ENCODE measurements around the gene SPINT4. TPM values are rescaled to one million over a fixed set of nuclear protein-coding genes. Genes with fewer than 3 reads are reported as not detected.
"Not testable (repeated sequence)": the region's sequence is repeated elsewhere in the genome, so short reads cannot be mapped to it uniquely, and the experiment has no call there.

Gene SPINT4
- not detected for total RNA-seq

DNA sequence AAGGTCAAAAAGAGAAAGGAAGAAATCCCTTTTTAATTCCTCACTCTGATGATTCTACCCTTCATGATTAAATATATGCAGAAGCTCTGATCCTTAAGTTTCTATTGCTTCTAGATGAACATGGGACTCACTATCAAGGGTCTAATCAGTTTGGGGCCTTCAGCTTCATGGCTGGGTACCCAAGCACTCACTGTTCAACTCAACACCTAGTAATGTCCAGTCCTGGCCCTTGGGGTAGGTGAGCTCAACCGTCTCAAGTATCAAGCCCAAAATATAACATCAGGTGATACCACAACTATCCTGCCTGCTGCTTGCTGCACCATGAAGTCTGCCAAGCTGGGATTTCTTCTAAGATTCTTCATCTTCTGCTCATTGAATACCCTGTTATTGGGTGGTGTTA lies at the start of gene SPINT4:
Gene SPINT4 (plus strand): TSS at position 301 of the 400 bp plus-strand sequence. CDS start 21 bp downstream, at position 322.
- no peaks in the 10 kb centered on the region for H3K36me3 ChIP-seq
- H3K4me1 ChIP-seq: no peaks in the 10 kb centered on the region
- DNase-seq: no peak
- H3K27me3 ChIP-seq: no peaks in the 10 kb centered on the region
- no peak within 1 kb of the TSS for H3K4me3 ChIP-seq
- H3K27ac ChIP-seq: no peak within 1 kb of the TSS
- no peaks in the 10 kb centered on the region for H3K9me3 ChIP-seq
- TF ChIP-seq, protein P1, sequence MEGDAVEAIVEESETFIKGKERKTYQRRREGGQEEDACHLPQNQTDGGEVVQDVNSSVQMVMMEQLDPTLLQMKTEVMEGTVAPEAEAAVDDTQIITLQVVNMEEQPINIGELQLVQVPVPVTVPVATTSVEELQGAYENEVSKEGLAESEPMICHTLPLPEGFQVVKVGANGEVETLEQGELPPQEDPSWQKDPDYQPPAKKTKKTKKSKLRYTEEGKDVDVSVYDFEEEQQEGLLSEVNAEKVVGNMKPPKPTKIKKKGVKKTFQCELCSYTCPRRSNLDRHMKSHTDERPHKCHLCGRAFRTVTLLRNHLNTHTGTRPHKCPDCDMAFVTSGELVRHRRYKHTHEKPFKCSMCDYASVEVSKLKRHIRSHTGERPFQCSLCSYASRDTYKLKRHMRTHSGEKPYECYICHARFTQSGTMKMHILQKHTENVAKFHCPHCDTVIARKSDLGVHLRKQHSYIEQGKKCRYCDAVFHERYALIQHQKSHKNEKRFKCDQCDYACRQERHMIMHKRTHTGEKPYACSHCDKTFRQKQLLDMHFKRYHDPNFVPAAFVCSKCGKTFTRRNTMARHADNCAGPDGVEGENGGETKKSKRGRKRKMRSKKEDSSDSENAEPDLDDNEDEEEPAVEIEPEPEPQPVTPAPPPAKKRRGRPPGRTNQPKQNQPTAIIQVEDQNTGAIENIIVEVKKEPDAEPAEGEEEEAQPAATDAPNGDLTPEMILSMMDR (IDR thresholded peaks at IDR 0.05): no peak
- TF ChIP-seq POLR2A (IDR thresholded peaks at IDR 0.05): no peak

DNA sequence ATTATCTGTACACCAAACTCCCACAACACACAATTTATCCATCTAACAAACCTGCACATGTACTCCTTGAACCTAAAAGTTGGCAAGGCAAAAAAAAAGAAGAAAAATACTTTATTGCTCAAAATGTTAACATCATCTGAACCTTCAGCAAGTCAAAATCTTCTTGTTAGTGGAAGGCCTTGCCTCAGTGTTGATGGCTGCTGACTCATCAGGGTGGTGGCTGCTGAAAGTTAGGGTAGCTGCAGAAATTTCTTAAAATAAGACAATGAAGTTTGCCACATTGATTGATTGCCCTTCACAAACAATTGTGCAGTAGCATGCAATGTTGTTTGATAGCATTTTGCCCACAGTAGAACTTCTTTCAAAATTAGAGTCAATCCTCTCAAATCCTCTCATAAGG lies 49.4 kb upstream of the SPINT4 start:
- Histone ChIP-seq H3K36me3 (no peaks in the 10 kb centered on the region), H3K4me1 (no peaks in the 10 kb centered on the region), H3K27me3 (no peaks in the 10 kb centered on the region), H3K9me3 (peaks cover 0 to 4% (median 0%) of the 10 kb centered on the region in 4 donors), H3K27ac (no peak overlapping the region), H3K4me3 (no peak overlapping the region)
- DNase-seq: no peak
- no peak for TF ChIP-seq POLR2A (IDR thresholded peaks at IDR 0.05)
- TF ChIP-seq, protein P1 (IDR thresholded peaks at IDR 0.05): no peak

DNA sequence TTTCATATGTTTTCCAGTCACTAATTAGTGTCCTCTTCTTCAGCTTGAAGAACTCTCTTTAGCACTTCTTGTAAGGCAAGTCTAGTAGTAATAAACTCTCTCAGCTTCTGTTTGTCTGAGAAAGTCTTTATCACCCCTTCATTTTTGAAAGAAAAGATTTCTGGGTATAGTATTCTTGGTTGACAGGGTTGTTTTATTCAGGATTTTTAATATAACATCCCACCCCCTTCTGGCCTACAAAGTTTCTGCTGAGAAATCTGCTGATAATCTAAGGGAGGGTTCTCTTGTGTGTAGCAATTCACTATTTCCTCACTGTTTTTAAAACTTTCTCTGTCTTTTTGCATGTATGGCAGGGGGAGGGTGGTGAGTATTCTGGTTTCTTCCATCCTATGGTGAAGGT lies 42.5 kb upstream of the SPINT4 start:
- Histone ChIP-seq H3K36me3 (no peaks in the 10 kb centered on the region), H3K27me3 (no peaks in the 10 kb centered on the region), H3K4me3 (no peak overlapping the region), H3K27ac (no peak overlapping the region), H3K4me1 (no peaks in the 10 kb centered on the region), H3K9me3 (peaks cover 0 to 21% (median 9%) of the 10 kb centered on the region in 4 donors)
- TF ChIP-seq, protein P1 (IDR thresholded peaks at IDR 0.05): no peak
- TF ChIP-seq POLR2A (IDR thresholded peaks at IDR 0.05): no peak
- DNase-seq: no peak

DNA sequence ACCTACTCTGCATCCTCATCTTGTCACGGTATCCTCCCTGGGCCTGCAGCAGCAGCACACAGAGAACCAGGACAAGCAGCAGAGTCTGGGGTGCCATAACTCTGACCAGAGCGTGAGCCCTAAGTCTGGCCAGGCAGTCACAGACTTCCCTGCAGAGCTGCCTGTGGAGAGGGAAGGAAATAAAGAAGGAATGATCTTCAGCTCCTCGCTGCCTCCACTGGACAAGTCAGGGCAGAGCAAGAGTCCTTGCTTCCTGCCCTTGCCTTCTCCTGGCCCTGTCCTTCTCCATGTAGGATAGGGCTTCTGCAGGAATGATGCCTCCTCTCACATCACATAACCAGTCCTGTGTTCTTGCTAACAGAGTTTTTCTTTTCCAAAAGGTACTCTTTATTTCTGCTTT lies 36.3 kb upstream of the SPINT4 start:
- Histone ChIP-seq H3K4me3 (no peak overlapping the region), H3K9me3 (no peaks in the 10 kb centered on the region), H3K27ac (no peak overlapping the region), H3K27me3 (no peaks in the 10 kb centered on the region), H3K4me1 (no peaks in the 10 kb centered on the region), H3K36me3 (no peaks in the 10 kb centered on the region)
- DNase-seq: no peak
- no peak for TF ChIP-seq POLR2A (IDR thresholded peaks at IDR 0.05)
- TF ChIP-seq, protein P1 (IDR thresholded peaks at IDR 0.05): no peak

DNA sequence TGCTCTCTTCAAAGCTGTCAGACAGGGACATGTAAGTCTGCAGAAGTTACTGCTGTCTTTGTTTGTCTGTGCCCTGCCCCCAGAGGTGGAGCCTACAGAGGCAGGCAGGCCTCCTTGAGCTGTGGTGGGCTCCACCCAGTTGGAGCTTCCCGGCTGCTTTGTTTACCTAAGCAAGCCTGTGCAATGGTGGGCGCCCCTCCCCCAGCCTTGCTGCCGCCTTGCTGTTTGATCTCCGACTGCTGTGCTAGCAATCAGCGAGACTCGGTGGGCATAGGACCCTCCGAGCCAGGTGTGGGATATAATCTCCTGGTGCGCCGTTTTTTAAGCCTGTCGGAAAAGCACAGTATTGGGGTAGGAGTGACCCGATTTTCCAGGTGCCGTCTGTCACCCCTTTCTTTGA lies 28.8 kb upstream of the SPINT4 start:
- not testable (repeated sequence) for H3K4me3 ChIP-seq, H3K9me3 ChIP-seq, H3K27ac ChIP-seq, DNase-seq, H3K4me1 ChIP-seq, H3K36me3 ChIP-seq, H3K27me3 ChIP-seq

DNA sequence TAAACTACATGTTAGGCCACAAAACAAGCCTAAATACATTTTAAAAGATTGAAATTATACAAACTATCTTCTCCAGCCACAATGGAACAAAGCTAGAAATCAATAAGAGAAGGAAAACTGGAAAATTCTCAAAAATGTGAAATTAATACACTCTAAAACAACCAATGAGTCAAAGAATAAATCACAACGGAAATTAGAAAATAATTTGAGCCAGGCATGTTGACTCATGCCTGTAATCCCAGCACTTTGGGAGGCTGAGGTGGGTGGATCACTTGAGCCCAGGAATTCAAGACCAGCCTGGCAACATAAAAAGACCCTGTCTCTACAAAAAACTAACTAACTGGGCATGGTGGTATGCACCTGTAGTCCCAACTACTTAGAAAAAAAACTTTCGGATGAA lies 26.7 kb upstream of the SPINT4 start:
- no peak for DNase-seq
- Histone ChIP-seq H3K9me3 (no peaks in the 10 kb centered on the region), H3K4me1 (no peaks in the 10 kb centered on the region), H3K4me3 (no peak overlapping the region), H3K36me3 (no peaks in the 10 kb centered on the region), H3K27ac (no peak overlapping the region), H3K27me3 (no peaks in the 10 kb centered on the region)
- TF ChIP-seq POLR2A (IDR thresholded peaks at IDR 0.05): no peak
- TF ChIP-seq, protein P1 (IDR thresholded peaks at IDR 0.05): no peak

All from Peyer's patch (tissue), 4 donors.